GM23338 (cell line): ENCODE data around the gene VDAC1. TPM values are rescaled to one million over a fixed set of nuclear protein-coding genes. Genes with fewer than 3 reads are reported as not detected.

ENCODE experiments used
- ATAC-seq: fragments of 200-7000 bp; cut with Tn5 transposase; 3 replicates; pipeline ENCODE4 v1.9.1; 2020
- DNase-seq: peaks from one replicate; pipeline ENCODE4 v3.0.0-alpha.2; 2015; ENCODE audit warnings: low spot score
- H2AFZ ChIP-seq: fragments of 200-600 bp; sonication (generic); 2 replicates; pipeline ENCODE4 v1.8.0; 2016; ENCODE audit warnings: antibody characterized with exemption, mild to moderate bottlenecking, moderate library complexity
- H3F3A ChIP-seq: fragments of 200-600 bp; sonication (generic); replicated peaks from 2 replicates; pipeline ENCODE4 v1.8.0; 2017; ENCODE audit warnings: antibody characterized with exemption, mixed run types, low read depth
- H3K27ac ChIP-seq: fragments of 200-600 bp; sonication (generic); 2 replicates; pipeline ENCODE4 v1.6.1; 2016; ENCODE audit warnings: low read depth
- H3K27me3 ChIP-seq: fragments of 200-600 bp; sonication (generic); 2 replicates; pipeline ENCODE4 v1.8.0; 2016; ENCODE audit warnings: mild to moderate bottlenecking, mixed run types, moderate library complexity; ENCODE audit not compliant: insufficient read depth
- H3K36me3 ChIP-seq: fragments of 200-600 bp; sonication (generic); 2 replicates; pipeline ENCODE4 v1.8.0; 2016; ENCODE audit warnings: mild to moderate bottlenecking; ENCODE audit not compliant: insufficient read depth
- H3K4me1 ChIP-seq: fragments of 200-600 bp; sonication (generic); 2 replicates; pipeline ENCODE4 v1.8.0; 2016; ENCODE audit warnings: mild to moderate bottlenecking, moderate library complexity; ENCODE audit not compliant: insufficient read depth
- H3K4me2 ChIP-seq: fragments of 200-600 bp; sonication (generic); 2 replicates; pipeline ENCODE4 v1.7.1; 2017; ENCODE audit warnings: mixed run types
- H3K4me3 ChIP-seq: fragments of 200-600 bp; sonication (generic); 2 replicates; pipeline ENCODE4 v1.6.1; 2016; ENCODE audit warnings: mixed run types
- H3K79me2 ChIP-seq: fragments of 200-600 bp; sonication (generic); replicated peaks from 2 replicates; pipeline ENCODE4 v1.8.0; 2017; ENCODE audit warnings: mild to moderate bottlenecking; ENCODE audit not compliant: insufficient read depth
- H3K9me2 ChIP-seq: fragments of 200-600 bp; sonication (generic); 2 replicates; pipeline ENCODE4 v1.8.0; 2017; ENCODE audit not compliant: insufficient read depth
- H4K20me1 ChIP-seq: fragments of 200-600 bp; sonication (generic); replicated peaks from 2 replicates; pipeline ENCODE4 v1.8.0; 2017; ENCODE audit warnings: mild to moderate bottlenecking; ENCODE audit not compliant: insufficient read depth
- H3K27ac Mint-ChIP-seq: 2 replicates; pipeline ENCODE4 v1.8.0; 2020; ENCODE audit warnings: inconsistent platforms, mild to moderate bottlenecking, moderate library complexity, mixed read lengths
- H3K27me3 Mint-ChIP-seq: 3 replicates; pipeline ENCODE4 v1.8.0; 2022; ENCODE audit warnings: low read depth, mild to moderate bottlenecking, moderate library complexity, mixed read lengths, inconsistent platforms; ENCODE audit not compliant: insufficient read depth, poor library complexity
- H3K36me3 Mint-ChIP-seq: 3 replicates; pipeline ENCODE4 v1.8.0; 2021; ENCODE audit warnings: low read depth, mild to moderate bottlenecking, inconsistent platforms, moderate library complexity, mixed read lengths
- H3K4me1 Mint-ChIP-seq: 3 replicates; pipeline ENCODE4 v1.8.0; 2020; ENCODE audit warnings: mild to moderate bottlenecking, inconsistent platforms, mixed read lengths
- H3K4me3 Mint-ChIP-seq: 3 replicates; pipeline ENCODE4 v1.8.0; 2021; ENCODE audit warnings: moderate library complexity, mild to moderate bottlenecking, inconsistent platforms, mixed read lengths
- H3K9me3 Mint-ChIP-seq: 3 replicates; pipeline ENCODE4 v1.8.0; 2020; ENCODE audit warnings: moderate library complexity, mild to moderate bottlenecking, inconsistent platforms, mixed read lengths
- CREB1 ChIP-seq: fragments of 250-450 bp; sonication (Bioruptor Pico); IDR thresholded peaks from 2 replicates; pipeline ENCODE4 v1.5.0; 2020; ENCODE audit warnings: low read depth, mild to moderate bottlenecking, moderate library complexity
- EZH2 ChIP-seq: fragments of 200-600 bp; sonication (generic); IDR thresholded peaks from one replicate; pipeline ENCODE4 v1.8.0; 2017; ENCODE audit warnings: antibody characterized with exemption, mild to moderate bottlenecking, low read depth; ENCODE audit not compliant: unreplicated experiment
- JUNB ChIP-seq: IDR thresholded peaks from one replicate; pipeline ENCODE4 v1.6.1; 2016; ENCODE audit warnings: antibody characterized with exemption; ENCODE audit not compliant: unreplicated experiment
- STAT1 ChIP-seq: IDR thresholded peaks from one replicate; pipeline ENCODE4 v1.6.1; 2016; ENCODE audit warnings: antibody characterized with exemption; ENCODE audit not compliant: unreplicated experiment
- polyA plus RNA-seq: library from polyadenylated mRNA; unstranded; fragments of >200 nt; fragmentation: Nextera tagmentation; extraction: Ambion mirVana; gene quantifications from 2 replicates; pipeline ENCODE4 v1.2.1, GENCODE V29; 2016
- total RNA-seq: library from RNA; depleted of rRNA; stranded (reverse); fragments of >200 nt; shearing (Covaris generic); gene quantifications from 2 replicates; pipeline ENCODE4 v1.2.3, GENCODE V29; 2014
- TF ChIP-seq, protein P1 (sequence below): IDR thresholded peaks from one replicate; pipeline ENCODE4 v1.6.1; 2018; ENCODE audit warnings: antibody characterized with exemption; ENCODE audit not compliant: unreplicated experiment
- TF ChIP-seq, protein P2 (sequence below): IDR thresholded peaks from 2 replicates; pipeline ENCODE4 v1.6.1; 2016; ENCODE audit warnings: antibody characterized with exemption
- TF ChIP-seq, protein P3 (sequence below), 2 experiments: fragments of 200-600 bp in 1 of 2; sonication (generic) in 1 of 2; conservative IDR thresholded peaks; 2 replicates each; pipeline versions ENCODE4 v1.5.1 to v1.6.1; 2016 to 2017; ENCODE audit warnings: antibody characterized with exemption in 2 of 2, low read depth in 2 of 2, mild to moderate bottlenecking in 2 of 2, moderate library complexity in 1 of 2

The VDAC1 gene
- total and polyA plus RNA-seq, 2 experiments from 2014 or later = 300 to 329 TPM

DNA sequence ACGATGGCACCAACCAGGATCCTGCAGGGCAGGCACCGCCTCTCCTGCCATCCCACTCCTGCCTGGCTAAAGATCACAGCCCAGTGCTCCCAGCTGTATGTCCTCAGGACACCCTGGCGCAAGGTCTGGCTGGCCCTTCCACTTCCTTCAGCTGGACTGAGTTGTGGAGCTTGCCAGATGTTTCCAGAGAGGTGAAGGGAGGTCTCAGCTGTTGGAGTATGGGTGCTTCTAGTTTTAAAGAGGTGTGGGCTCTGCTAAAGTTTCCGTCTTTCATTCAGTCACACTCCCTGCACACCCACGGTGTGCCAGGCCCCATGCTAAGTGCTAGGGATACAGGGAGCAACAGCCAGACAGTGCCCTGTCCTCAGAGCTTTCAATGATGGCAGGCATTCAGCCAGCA, 70.5 kb downstream of the VDAC1 start (continued):
- TF ChIP-seq, protein P1, sequence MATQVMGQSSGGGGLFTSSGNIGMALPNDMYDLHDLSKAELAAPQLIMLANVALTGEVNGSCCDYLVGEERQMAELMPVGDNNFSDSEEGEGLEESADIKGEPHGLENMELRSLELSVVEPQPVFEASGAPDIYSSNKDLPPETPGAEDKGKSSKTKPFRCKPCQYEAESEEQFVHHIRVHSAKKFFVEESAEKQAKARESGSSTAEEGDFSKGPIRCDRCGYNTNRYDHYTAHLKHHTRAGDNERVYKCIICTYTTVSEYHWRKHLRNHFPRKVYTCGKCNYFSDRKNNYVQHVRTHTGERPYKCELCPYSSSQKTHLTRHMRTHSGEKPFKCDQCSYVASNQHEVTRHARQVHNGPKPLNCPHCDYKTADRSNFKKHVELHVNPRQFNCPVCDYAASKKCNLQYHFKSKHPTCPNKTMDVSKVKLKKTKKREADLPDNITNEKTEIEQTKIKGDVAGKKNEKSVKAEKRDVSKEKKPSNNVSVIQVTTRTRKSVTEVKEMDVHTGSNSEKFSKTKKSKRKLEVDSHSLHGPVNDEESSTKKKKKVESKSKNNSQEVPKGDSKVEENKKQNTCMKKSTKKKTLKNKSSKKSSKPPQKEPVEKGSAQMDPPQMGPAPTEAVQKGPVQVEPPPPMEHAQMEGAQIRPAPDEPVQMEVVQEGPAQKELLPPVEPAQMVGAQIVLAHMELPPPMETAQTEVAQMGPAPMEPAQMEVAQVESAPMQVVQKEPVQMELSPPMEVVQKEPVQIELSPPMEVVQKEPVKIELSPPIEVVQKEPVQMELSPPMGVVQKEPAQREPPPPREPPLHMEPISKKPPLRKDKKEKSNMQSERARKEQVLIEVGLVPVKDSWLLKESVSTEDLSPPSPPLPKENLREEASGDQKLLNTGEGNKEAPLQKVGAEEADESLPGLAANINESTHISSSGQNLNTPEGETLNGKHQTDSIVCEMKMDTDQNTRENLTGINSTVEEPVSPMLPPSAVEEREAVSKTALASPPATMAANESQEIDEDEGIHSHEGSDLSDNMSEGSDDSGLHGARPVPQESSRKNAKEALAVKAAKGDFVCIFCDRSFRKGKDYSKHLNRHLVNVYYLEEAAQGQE = no peak

DNA sequence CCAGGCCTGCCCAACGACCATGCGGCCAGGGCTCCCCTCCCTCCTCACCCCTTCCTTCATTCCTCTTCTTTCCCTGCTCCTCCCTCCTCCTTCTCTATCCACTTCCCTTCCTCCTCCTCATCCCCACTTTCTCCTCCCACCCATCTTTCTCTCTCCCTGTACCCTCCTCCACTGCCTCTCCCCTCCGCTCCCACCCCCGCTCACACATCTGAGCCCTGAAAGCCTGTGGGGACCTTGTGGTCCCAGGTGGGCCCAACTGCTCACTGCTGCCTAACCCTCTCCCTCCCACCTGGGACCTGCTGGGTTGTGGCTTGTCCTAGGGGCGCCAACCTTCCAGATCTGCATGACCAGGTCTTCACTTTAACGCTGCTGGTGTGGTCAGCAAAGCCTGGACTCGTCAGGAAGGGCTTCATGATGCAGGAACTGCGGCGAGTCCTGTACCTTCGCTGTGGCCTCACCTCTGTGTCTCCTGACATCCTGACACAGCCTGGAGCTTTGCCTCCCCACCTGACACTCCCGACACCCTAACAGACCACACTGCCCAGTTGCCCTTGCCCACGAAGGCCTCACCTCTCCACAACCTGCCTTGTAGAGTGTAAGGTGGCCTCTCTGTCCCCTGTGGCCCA, 71.0 kb downstream of the VDAC1 start:
- Histone ChIP-seq H3F3A (no peaks in the 10 kb centered on the region), H4K20me1 (no peaks in the 10 kb centered on the region), H3K27me3 (no peaks in the 10 kb centered on the region), H2AFZ (no peak overlapping the region), H3K9me2 (no peaks in the 10 kb centered on the region; the same call in 1 of the 2 replicates), H3K79me2 (no peaks in the 10 kb centered on the region), H3K4me3 (no peak overlapping the region), H3K4me1 (no peaks in the 10 kb centered on the region), H3K4me2 (no peak overlapping the region), H3K27ac (no peak overlapping the region), H3K36me3 (no peaks in the 10 kb centered on the region)
- no peak for DNase-seq
- no peak for ATAC-seq
- H3K27me3 Mint-ChIP-seq = peaks cover 11% of the 10 kb centered on the region
- H3K27ac Mint-ChIP-seq = no peak overlapping the region
- peaks cover 6% of the 10 kb centered on the region for H3K4me1 Mint-ChIP-seq
- H3K9me3 Mint-ChIP-seq = peaks cover 11% of the 10 kb centered on the region
- peaks cover 6% of the 10 kb centered on the region; the same call in 1 of the 3 replicates for H3K36me3 Mint-ChIP-seq
- H3K4me3 Mint-ChIP-seq = no peak overlapping the region
- TF ChIP-seq, protein P2, sequence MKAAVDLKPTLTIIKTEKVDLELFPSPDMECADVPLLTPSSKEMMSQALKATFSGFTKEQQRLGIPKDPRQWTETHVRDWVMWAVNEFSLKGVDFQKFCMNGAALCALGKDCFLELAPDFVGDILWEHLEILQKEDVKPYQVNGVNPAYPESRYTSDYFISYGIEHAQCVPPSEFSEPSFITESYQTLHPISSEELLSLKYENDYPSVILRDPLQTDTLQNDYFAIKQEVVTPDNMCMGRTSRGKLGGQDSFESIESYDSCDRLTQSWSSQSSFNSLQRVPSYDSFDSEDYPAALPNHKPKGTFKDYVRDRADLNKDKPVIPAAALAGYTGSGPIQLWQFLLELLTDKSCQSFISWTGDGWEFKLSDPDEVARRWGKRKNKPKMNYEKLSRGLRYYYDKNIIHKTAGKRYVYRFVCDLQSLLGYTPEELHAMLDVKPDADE = no peak
- TF ChIP-seq JUNB = no peak
- TF ChIP-seq CREB1 (CRISPR knock-in tag) = no peak
- TF ChIP-seq, protein P3, sequence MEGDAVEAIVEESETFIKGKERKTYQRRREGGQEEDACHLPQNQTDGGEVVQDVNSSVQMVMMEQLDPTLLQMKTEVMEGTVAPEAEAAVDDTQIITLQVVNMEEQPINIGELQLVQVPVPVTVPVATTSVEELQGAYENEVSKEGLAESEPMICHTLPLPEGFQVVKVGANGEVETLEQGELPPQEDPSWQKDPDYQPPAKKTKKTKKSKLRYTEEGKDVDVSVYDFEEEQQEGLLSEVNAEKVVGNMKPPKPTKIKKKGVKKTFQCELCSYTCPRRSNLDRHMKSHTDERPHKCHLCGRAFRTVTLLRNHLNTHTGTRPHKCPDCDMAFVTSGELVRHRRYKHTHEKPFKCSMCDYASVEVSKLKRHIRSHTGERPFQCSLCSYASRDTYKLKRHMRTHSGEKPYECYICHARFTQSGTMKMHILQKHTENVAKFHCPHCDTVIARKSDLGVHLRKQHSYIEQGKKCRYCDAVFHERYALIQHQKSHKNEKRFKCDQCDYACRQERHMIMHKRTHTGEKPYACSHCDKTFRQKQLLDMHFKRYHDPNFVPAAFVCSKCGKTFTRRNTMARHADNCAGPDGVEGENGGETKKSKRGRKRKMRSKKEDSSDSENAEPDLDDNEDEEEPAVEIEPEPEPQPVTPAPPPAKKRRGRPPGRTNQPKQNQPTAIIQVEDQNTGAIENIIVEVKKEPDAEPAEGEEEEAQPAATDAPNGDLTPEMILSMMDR (conservative IDR thresholded peaks at IDR 0.05; ENCODE audit: low read depth in 2 of 2) = no peak
- no peak for TF ChIP-seq EZH2
- no peak for TF ChIP-seq STAT1
- TF ChIP-seq, protein P1 = no peak
